NCI-H526 (cell line): ENCODE measurements around the gene LZIC.

Source experiments
- DNase-seq, 2 experiments: peaks; one replicate each; lab custom pipeline; 2025; lab: John Stamatoyannopoulos, UW

Gene LZIC

DNA sequence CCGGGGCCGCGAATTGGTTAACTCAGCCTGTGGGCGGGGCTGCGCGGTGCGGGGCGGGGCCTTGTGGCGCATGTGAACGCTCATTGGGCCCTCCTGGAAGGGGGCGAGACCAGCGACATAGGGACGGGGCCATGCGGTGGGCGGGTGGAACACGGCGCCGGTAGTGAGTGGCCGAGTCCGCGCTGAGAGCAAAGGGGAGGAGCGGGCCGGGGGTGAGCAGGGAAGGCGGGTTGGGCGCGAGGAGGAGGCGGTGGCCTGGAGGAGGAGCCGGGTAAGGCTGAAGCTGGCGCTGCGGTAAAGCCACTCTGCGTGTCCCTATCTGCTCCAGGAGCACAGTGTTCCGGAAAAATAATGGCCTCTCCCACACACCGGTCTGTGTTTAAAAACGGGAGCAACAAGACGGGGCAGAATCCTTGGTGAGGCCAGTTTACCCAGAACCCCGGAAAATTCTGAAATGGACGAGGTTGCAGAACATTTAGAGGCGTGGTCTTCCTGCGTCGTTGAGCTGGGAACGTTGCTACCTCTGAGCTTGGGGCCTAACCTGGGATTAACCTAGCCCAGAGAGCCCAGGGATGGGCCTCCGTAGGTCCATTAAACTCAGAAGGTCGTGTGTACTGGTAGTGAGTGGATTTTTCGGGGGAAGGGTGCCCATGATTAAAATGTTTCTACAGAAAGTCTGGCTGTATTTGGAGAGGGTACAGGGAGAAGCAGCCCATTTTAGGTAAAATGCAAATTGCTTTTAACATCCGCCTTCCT, 32.6 kb downstream of the LZIC start:
- peak; percentile 94 to 98 for DNase-seq

DNA sequence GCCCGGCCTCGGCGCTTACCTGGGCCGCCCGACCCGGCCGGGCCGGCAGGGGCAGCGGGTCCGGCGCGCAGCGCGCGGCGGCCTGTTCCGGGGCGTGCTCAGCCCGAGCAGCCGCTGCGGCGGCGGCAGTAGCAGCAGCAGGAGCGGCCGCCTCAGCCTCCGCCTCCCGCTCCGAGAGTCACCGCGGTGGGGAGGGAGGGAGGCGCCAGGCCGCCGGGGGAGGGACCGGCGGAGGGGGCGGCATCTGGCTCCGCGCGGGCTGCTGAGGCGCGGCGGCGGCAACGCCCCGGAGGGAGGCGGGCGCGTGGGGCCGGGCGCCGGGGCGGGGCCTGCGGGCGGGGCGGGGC, 33.1 kb downstream of the LZIC start, which contains the start of gene CTNNBIP1:
Gene CTNNBIP1, minus strand, starts transcription at position 194 of the 347 bp plus-strand sequence. CDS start 38,205 bp downstream, outside the sequence.
- DNase-seq, result no peak

DNA sequence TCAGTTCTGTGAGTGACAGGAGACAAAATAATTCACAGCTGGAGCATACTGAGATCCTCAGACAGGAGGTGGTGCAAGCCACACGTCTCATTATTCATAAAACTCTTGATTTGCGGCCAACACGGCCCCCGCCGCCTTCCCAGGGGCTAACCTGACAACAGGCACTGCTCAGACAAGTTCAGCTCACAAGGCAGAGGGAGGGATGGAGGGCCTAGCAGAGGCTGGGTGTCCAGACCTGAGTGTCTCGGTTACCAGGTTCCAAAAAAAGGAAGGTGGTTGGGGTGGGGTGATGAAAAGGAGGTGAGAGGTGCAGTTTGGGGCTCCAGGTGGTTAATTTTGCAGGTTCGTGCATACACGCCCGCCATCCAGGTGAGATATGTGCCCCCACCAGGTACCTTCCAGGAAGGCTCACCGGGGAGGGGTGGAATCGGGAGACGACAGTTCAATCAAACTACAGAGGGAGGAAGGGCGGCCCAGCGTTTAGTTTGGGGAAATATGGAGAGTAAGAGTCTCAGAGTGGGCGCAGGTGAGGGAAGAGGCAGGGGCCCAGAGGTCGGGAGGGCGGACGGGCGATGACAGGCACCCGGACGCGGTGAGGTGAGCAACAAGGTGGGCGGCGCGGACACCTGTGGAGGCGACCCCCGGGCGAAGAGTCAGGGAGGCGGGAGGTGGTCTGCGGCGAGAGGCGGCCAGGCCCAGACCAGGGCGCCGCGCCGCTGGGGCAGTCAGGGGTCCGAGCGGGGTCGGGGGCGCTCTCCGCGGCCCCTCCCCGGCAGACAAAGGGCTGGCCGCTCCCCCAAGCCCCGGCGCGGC, 33.8 kb downstream of the LZIC start:
- DNase-seq, result peak in 1 of 2 experiments; percentile 50

DNA sequence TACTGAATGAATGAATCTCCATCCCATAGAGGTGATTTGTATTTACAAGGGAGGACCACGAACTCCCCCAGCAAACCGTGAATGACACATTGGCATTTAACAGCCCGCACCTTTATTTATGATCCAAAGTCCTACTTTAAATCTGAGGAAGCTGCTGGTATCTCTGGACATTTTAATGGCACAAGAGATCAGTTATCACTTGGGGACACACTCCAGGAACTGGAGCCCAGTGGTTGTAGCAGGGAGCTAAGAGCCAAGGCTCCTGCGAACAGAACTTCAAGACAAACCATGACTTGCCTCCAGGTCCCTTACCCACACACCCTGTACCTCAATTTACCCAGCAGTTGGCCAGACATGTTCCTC, 34.3 kb downstream of the LZIC start:
- no peak for DNase-seq

DNA sequence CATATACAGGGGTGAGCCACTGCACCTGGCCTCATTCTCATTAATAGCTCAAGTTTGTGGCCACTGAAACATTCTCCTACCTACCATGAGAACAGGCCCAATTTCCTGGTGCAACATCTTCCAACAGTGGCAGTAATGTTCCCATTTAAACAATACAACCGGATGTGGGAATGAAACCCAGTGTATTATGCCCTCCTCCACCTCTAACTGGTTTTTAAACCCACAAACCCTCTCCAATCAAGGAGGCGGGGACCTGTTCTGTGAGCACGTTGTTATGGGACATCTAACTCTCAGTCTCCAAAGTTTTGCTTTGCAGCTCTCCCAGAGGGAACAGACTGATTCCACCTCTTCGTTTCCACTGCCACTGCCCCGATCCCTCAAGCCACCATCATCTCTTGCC, 35.8 kb downstream of the LZIC start:
- no peak for DNase-seq

DNA sequence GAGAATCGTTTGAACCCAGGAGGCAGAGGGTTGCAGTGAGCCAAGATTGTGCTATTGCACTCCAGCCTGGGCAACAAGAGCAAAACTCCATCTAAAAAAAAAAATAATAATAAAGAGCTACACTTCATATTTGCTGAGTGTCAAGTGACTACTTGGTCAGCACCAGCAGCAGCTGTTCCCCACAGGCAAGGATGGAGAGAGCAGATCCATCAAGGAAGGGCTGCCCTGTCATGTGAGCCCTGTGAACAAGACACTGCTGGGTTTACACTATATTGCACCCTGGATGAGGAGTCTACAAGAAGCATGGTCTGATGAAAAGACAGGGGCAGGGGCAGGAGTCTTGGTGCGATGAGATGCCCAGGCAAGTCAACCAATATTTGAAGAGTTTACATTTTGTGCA, 36.7 kb downstream of the LZIC start:
- DNase-seq, result no peak

DNA sequence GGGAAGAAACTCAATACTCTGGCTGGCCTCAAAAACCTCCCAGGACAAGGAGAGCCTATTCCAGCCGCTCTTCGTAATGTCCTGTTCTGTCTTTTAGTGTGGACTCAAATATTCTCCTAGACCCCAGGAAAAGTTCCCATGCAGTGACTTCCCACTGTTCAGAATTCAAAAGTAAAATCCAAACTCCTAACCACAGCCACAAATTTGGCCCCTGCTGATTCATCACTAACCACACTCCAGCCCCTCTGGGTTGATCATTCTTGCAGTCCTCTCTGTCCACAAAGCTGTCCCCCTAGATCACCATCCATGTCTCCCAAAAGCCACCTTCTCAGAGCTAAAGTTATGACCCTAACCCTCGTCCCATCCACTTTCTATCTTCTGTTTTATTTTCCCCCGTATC, 38.2 kb downstream of the LZIC start:
- DNase-seq, result no peak

DNA sequence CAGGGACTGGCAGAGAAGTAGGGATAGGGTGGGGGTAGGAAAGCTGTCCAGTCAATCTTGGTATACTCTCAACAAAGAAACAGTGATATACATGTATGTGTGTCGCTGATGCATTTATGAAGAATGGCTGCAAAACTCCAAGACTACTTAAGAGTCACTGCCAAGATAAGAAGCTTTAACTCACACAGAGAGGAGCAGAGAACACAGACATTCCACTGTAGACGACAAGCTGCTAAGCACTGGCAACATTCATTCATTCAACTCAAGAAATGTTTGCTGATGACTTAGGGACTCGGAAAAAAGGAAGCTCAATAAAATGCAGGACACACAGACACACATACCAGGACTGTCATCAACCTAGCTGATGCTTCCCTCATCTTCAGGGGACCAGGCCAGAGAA, 38.6 kb downstream of the LZIC start:
- DNase-seq, result no peak

DNA sequence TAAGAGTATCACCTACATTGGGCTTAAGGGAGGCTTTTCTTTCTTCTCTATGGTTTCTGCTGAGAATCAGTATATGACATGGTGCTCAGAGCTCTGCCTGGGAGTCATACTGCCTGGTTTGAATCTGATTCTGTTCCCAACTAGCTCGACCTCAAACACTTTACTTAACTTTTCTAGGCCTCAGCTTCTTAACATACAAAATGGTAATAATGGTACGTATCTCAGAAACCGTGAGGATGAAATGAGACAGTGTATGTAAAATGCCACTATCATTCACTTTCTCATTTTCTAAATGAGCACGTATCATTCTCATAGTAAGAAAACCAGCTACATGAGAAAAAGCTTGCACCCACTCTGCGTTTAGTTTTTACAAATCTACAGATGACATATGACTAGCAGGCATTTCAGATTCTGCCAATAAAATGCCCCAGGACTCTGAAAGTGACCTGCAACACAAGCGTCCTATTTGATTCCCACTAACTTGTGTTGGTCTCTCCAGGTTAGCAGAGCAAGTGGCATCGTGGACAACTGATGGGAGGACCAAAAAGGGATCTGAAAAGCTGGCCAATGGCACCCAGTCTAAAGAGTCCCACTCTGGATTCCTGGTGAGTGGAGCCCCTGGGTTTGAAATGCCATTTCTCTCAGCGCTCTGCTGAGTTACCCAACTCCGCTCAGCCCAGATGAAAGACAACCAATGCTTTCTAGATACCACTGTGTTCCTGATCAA, 39.2 kb downstream of the LZIC start:
- no peak for DNase-seq

DNA sequence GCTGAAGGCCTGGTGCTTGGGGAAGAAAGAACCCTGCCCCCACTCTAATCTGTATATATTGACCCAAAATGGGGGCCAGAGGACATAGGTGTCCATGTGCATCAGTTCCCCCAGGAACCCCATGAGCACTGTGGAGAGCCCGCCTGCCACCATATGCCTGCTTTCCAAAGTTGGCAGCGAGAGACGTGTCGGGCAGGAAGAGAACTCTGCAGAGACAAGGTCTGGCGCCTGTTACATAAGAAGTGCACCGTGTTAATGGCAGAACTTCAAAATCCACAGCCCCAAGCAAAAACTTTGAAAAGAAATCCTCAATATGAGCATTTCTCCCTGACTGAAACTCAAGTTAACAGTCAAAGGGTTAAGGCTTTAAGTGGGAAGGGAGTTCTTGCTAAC, 41.1 kb downstream of the LZIC start:
- DNase-seq, result no peak

DNA sequence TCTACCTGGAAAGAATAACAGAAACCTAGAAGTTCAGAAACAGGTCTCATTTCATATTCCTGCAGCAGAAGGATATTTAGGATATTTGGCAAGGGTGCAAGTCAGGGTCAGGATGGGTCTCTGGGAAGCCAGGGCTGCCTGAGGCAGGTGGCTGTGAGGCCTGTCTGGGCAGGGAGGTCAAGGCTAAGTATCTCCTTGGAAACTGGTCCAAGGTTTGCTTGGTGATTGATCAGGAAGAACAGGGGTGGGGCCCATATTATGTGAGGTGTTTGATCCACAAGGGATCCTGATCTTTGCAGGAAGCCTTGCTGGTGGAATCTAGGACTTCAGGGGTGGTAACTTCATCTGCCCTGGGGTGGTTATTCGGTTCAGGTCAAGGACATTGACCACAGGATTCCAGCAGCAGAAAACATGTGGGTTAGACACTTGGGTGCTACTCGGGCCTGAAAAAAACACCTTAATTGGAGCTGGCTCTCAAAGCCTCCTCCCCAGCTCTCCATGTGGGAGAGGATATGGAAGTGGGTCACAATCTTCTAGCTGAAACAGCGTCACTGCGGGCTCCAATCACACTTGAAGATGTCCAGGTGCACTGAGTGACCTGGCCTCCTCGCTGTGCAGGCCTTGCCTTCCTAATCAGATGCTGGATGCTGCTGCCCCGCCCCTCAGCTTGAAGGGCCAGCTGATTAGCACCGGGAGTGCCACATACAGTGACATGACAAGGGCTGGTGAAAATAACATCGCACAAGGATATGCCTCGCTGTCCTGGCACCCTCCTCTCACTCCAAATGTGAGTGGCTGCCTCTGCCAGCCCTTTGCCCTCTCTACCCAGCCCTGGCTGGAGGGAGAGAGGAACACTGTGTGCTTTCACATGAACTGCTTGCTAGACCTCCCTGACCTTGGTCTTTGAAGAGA, 41.8 kb downstream of the LZIC start:
- DNase-seq, result no peak

DNA sequence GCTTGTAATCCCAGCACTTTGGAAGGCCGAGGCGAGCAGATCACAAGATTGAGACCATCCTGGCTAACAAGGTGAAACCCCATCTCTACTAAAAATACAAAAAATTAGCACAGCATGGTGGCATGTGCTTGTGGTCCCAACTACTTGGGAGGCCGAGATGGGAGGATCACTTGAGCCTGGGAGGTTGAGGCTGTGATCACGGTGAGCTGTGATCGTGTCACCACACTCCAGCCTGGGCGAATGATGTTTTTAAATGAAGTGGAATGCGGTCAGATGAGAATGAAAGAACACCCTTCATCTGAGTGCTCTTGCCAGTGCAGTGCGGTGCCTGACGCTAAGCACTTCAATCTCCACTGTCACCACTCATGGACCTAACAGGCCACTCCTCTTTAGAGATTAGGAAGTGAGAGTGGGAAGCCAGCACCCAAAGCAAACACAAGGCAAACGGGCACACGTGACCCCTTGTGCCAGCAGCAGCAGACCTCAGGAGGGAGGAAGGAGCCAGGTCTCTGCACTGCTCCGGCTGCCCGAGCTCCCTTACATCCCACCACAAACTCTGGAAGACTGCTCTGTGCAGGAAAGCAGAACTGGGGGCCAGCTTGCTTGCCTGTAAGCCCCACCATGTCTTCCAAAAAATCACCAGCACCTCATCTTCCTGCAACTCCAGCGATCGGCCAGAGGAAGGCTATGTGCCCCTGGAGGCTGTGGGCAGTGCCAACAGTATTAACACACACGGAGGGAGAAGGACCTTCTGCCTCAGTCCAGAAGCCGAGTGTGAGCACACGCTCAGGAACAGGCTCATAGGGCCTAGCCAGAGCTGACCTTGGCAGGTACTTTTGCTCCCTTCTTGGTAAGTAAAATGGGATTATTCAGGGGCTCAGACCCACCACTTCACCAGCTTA, 42.8 kb downstream of the LZIC start:
- peak in 1 of 2 experiments; percentile 50 for DNase-seq

DNA sequence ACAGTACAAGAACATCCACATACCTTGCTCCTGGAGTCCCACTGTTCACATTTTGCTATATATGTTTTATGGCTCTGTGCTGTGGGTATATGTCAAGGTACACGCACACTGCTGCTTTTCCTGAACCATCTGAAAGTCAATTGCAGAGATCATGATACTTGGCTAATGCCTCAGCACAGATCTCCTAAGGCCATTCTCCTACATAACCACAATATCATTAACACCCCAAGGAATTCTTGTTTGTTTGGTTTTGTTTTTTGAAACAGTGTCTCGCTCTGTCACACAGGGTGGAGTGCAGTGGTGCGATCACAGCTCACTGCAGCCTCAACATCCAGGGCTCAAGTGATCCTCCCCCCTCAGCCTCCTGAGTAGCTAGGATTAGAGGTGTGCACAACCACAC, 49.1 kb downstream of the LZIC start:
- DNase-seq, result no peak

DNA sequence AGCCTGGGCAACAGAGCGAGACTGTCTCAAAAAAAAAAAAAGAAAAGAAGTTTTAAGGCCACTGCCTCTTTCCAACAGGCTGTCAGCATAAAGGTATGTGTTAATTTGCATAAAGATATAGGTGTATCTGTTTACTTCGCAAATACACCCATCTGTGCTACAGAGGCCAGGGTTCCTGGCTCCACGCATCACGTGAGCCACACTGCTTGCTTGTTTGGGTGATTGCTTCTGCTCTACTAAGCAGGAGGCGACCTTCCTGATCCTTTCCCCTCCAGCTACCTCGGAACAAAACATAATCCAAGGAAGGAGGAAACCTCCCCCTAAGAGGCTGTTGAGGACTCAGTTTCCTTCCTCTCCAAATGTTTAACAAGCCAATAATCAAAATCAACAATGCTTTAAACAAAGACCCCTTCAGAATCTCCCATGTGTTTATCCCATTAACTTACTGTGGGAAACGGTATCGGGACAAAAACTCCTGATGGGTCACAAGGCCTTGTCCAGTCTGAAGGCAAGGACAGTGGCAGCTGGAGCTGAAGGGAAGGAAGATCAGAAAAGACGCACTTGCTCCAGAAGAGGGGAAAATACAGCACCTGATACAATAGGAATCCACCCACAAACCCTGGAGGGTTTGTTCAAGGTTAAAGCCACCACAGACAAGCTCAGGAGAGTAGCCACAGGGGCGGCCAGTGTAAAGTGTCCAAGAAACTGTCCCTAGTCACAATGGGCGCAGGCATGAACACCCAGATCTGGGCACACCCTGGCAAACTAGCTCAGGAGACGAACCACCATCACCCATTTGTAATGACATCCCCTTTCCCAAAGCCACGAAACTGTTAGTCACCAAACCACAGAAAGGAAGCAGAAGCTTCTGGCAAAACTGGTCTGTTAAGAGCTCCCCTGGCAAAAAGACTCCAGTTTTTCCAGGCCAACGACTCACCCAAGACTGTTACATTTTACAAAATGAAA, 50.3 kb downstream of the LZIC start:
- DNase-seq, result peak; percentile 65 to 80

DNA sequence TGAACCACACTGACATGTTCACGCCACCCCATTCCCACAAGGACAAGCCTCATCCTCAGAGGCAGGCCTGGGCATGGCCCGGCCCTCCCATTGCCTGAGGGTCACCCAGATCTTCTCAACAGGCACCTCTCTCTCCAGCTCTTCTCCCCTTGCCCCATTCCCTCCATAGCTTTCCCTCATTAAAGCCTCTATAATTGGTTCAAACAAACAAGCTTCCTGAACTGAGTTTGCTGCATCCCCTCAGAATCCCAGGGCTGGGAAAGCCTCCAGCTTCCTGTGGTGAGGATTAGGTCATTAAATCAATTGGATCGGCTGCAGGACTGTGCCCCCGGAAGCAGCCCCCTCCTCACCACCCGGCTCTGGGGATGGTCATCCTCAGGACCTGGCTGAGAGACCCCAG, 52.0 kb downstream of the LZIC start:
- DNase-seq, result no peak

DNA sequence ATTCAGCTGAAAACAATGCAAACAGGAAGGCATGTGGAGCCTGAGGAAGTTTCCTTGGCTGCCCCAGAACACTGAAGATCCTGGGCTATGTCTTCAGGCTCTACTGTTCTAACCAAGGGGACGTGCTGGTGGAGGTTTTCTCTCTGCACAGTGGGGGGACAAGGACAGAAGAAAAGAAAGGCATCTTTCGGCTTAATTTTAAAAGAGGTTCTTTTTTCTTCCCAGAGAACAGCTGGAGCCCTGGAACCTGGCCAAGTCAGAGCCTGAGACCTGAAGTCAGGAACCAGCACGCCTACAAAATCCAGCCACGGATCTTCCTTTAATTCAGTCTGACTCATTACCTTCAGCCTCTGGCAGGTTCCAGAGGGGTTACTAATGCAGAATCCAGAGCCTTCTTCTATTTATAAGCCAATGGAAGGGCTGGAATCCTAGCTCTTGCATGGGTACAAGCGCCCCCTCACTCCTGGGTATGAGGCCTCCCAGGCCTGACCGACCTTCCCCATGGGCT, 52.9 kb downstream of the LZIC start:
- DNase-seq, result no peak

DNA sequence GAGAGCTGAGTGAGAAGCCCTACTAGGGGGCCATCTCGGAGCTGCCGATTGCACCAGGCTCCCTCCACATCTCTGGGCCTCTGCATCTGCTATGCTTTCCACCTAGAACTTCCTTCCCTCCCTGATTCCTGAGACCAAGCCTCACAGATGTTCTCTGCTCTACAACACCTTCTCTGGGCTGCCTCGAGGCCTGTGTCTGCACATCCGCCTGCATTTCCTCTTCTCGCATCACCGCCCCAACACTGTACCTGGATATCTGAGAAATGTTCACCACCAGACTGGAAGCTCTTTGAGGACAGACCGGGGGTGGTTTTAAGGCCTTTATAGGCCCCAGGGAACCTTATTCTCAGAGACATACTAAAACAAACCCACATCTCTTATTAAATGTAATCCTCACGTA, 53.8 kb downstream of the LZIC start:
- DNase-seq, result no peak

DNA sequence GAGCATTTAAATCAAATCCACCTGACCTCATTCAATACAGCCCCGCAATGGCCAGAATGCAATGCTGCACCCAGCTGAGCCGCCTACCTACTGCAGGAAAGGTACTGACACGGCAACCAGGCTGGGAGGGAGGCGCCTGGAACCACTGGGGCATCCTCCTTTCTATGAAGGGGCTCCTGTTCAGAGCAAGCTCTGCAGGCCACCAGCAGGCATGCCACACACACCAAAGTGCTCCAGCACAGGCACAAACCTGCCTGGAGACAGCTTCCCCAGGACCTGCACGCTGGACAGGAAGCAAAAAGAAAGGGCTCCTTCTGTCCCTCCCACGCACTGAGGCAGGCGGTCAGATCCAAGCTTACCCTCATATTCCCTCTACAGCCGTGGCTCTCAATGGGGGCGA, 54.3 kb downstream of the LZIC start:
- no peak for DNase-seq

DNA sequence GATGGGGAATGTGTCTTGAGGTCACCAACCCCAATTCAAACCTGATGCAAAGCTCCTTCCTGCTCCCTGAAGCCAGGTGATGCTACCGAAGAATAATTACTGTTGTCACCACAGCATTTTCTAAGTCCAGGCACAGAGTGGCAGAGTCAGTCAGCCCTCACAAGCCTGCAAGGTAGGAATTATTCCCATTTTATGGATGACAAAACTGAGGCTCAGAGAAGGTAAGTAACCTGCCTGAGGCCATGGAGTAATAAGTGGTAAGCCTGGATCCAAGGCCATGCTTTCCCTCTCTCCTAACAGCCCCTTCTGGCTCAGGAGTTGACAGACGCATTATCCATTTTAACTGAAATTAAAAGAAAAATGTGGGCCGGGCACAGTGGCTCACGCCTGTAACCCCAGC, 56.1 kb downstream of the LZIC start:
- DNase-seq, result no peak
